NB4 (cell line): ENCODE results near the gene TRDMT1.

Experiments
- DNase-seq: peaks from one replicate; pipeline ENCODE4 v3.0.0; 2010; ENCODE audit warnings: low read depth
- H3K4me3 ChIP-seq: one replicate; pipeline ENCODE4 v1.5.1; 2011; ENCODE audit warnings: mild to moderate bottlenecking, low read depth, low read length, moderate library complexity
- CTCF ChIP-seq: IDR thresholded peaks from one replicate; pipeline ENCODE4 v1.5.1; 2012; ENCODE audit warnings: low read depth, low read length
- MAX ChIP-seq: IDR thresholded peaks from 2 replicates; pipeline ENCODE4 v1.6.1; 2011; ENCODE audit warnings: low read depth, low read length
- MYC ChIP-seq: IDR thresholded peaks from 2 replicates; pipeline ENCODE4 v1.6.1; 2011; ENCODE audit warnings: low read depth, low read length
- POLR2A ChIP-seq: IDR thresholded peaks from 2 replicates; pipeline ENCODE4 v1.6.1; 2011; ENCODE audit warnings: mild to moderate bottlenecking; ENCODE audit not compliant: insufficient read length; ENCODE audit errors: extremely low read depth

TRDMT1 gene

GRCh38 chr10:17215782-17216122 lies 14.3 kb upstream of the TRDMT1 start:
- TF ChIP-seq MYC = no peak
- no peak for TF ChIP-seq CTCF
- TF ChIP-seq MAX = no peak
- no peak for TF ChIP-seq POLR2A
- no peak overlapping the region for H3K4me3 ChIP-seq
- no peak for DNase-seq

GRCh38 chr10:17214971-17215781 lies 13.7 kb upstream of the TRDMT1 start:
- TF ChIP-seq CTCF (no peak), POLR2A (no peak), MAX (no peak)
- H3K4me3 ChIP-seq = no peak overlapping the region
- DNase-seq = peak; percentile 52

- TF ChIP-seq MYC = no peak
- no peak for TF ChIP-seq MAX
- DNase-seq = no peak
- no peak overlapping the region for H3K4me3 ChIP-seq
These were observed 13.1 kb upstream of the TRDMT1 start for GRCh38 chr10:17214526-17214925.

GRCh38 chr10:17213646-17214349 lies 12.3 kb upstream of the TRDMT1 start:
- DNase-seq = no peak
- TF ChIP-seq MYC (no peak), CTCF (no peak), MAX (no peak), POLR2A (no peak)
- no peak overlapping the region for H3K4me3 ChIP-seq

GRCh38 chr10:17212802-17213221 lies 11.3 kb upstream of the TRDMT1 start:
- peak; percentile 74 for DNase-seq
- TF ChIP-seq POLR2A (no peak), MAX (no peak), CTCF (no peak), MYC (no peak)
- H3K4me3 ChIP-seq = peak overlapping the region; percentile 7

GRCh38 chr10:17210361-17210760 lies 8.9 kb upstream of the TRDMT1 start:
- H3K4me3 ChIP-seq = no peak overlapping the region
- TF ChIP-seq MAX = no peak
- no peak for TF ChIP-seq MYC
- no peak for TF ChIP-seq CTCF
- TF ChIP-seq POLR2A = no peak
- no peak for DNase-seq
